Sigmoid colon (tissue), 7 donors: ENCODE results near the gene CSTB. TPM values are rescaled to one million over a fixed set of nuclear protein-coding genes. Genes with fewer than 3 reads are reported as not detected.

Experiments used
- DNase-seq: peaks from one replicate; pipeline ENCODE4 v3.0.0-alpha.2; 2019
- H3K27ac ChIP-seq, 4 donors: fragments of 200-600 bp; sonication (generic); one replicate each; pipeline ENCODE4 v1.5.1; 2016 to 2019; ENCODE audit warnings: mild to moderate bottlenecking in 1 of 4
- H3K27me3 ChIP-seq, 3 donors: fragments of 200-600 bp; sonication (generic); one replicate each; pipeline ENCODE4 v1.5.1; 2019; ENCODE audit warnings: mild to moderate bottlenecking in 1 of 3
- H3K36me3 ChIP-seq, 4 donors: fragments of 200-600 bp; sonication (generic); one replicate each; pipeline ENCODE4 v1.5.1; 2016 to 2019
- H3K4me1 ChIP-seq, 4 donors: fragments of 200-600 bp; sonication (generic); one replicate each; pipeline ENCODE4 v1.5.1; 2017 to 2019
- H3K4me3 ChIP-seq, 4 donors: fragments of 200-600 bp; sonication (generic); one replicate each; pipeline ENCODE4 v1.5.1; 2017 to 2019; ENCODE audit warnings: mild to moderate bottlenecking in 2 of 4, moderate library complexity in 1 of 4
- H3K9me3 ChIP-seq, 4 donors: fragments of 200-600 bp in 3 of 4; sonication (generic) in 3 of 4; one replicate each; pipeline versions ENCODE4 v1.5.1 to v1.6.1; 2013 to 2019
- CTCF ChIP-seq, 4 experiments: fragments of 450-650 bp in 3 of 4; fragments of 200-600 bp in 1 of 4; IDR thresholded peaks; one replicate each; pipeline ENCODE4 v1.5.1; 2016 to 2019; ENCODE audit warnings: antibody characterized with exemption in 4 of 4, mild to moderate bottlenecking in 3 of 4, moderate library complexity in 2 of 4
- EP300 ChIP-seq, 4 donors: sonication (generic); formaldehyde crosslinking; IDR thresholded peaks; one replicate each; pipeline ENCODE4 v1.6.1; 2017; ENCODE audit warnings: antibody characterized with exemption in 4 of 4
- POLR2A ChIP-seq, 2 donors: fragments of 450-650 bp; IDR thresholded peaks; one replicate each; pipeline ENCODE4 v1.6.1; 2016; ENCODE audit warnings: antibody characterized with exemption in 2 of 2, mild to moderate bottlenecking in 2 of 2, moderate library complexity in 2 of 2
- POLR2AphosphoS5 ChIP-seq, 4 donors: sonication (generic); formaldehyde crosslinking; IDR thresholded peaks; one replicate each; pipeline ENCODE4 v1.6.1; 2017; ENCODE audit warnings: antibody characterized with exemption in 4 of 4
- WGBS, 2 donors: extraction: QIAGEN DNeasy Blood & Tissue Kit; methylation state at CpG; one replicate each; pipeline ENCODE4 v1.1.7; 2013; 5-methylcytosine and 5-hydroxymethylcytosine counted together
- intact Hi-C: fragments of 100-400 bp; cut with DNase I; formaldehyde crosslinking; loops from one replicate; pipeline ENCODE4 v1.15.1; 2023
- polyA plus RNA-seq, 3 donors: library from polyadenylated mRNA; stranded (reverse); fragments of 200-250 nt; gene quantifications; one replicate each; pipeline ENCODE4 v1.2.3, GENCODE V29; 2013
- total RNA-seq, 4 donors: library from RNA; depleted of rRNA; stranded (reverse); fragments of >200 nt; gene quantifications; one replicate each; pipeline ENCODE4 v1.1.0, GENCODE V29; 2016
- donor health status: healthy with polysubstance abuse.
- donor health status: Bipolar disorder and iron deficiency.
- donor health status: healthy.

Gene CSTB
- total and polyA plus RNA-seq, 7 donors: 7.1 to 167 (median 9.7) TPM

- H3K36me3 ChIP-seq: peaks cover 7 to 63% (median 13%) of the 10 kb centered on the region in 4 donors
- TF ChIP-seq POLR2AphosphoS5 (IDR thresholded peaks at IDR 0.05) (no peak), CTCF (IDR thresholded peaks at IDR 0.05) (no peak), EP300 (IDR thresholded peaks at IDR 0.05) (no peak), POLR2A (IDR thresholded peaks at IDR 0.05) (no peak)
- no peaks in the 10 kb centered on the region for H3K9me3 ChIP-seq
- peaks cover 0 to 4% (median 0%) of the 10 kb centered on the region in 4 donors for H3K4me1 ChIP-seq
- no peak overlapping the region for H3K27ac ChIP-seq
- 90 to 93% methylated on average over 8 of the region's 8 CpGs for WGBS, 2 donors
- intact Hi-C loops: no loop called here
- no peak for DNase-seq
- H3K27me3 ChIP-seq: no peaks in the 10 kb centered on the region
- H3K4me3 ChIP-seq: no peak overlapping the region
Observed at GRCh38 chr21:43743947-43744346, 32.2 kb downstream of the CSTB start.

DNA sequence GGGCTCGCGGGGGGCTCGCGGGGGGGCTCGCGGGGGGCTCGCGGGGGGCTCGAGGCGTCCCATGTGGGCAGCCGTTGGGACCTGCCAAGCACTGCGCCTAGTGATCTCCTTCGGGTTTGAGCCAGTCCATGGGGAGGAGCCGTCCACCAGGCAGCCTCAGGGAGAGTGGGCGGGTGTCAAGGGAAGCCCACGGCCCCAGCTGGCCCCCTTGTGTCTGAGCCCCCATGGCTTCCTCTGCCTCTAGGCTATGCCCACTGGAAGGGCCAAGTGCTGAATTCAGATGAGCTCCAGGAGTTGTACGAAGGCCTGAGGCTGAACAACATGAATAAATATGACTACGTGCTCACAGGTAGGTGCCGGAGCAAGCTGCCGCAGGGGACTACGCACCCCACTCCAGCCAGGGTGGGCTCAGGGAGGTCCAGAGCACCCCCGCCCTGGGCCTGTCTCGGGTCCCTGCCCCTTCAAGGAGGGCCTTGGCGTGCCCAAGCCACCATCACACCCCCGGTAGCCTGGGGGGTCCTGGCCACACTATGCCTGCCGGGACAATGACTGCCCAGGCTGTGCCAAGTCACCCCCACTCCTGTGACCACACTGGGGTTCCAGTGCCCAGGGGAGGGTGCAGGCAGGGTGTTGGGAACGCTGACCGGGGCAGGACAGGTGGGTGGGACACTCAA lies 34.5 kb downstream of the CSTB start:
- Histone ChIP-seq H3K9me3 (no peaks in the 10 kb centered on the region), H3K4me3 (no peak overlapping the region), H3K27ac (no peak overlapping the region), H3K4me1 (peaks cover 0 to 4% (median 0%) of the 10 kb centered on the region in 4 donors), H3K36me3 (peaks cover 0 to 52% (median 8%) of the 10 kb centered on the region in 4 donors), H3K27me3 (no peaks in the 10 kb centered on the region)
- 63 to 69% methylated on average over 27 to 28 of the region's 28 CpGs for WGBS, 2 donors
- no peak for TF ChIP-seq EP300 (IDR thresholded peaks at IDR 0.05)
- intact Hi-C loops: no loop called here
- no peak for DNase-seq

GRCh38 chr21:43740497-43741156 lies 35.5 kb downstream of the CSTB start:
- DNase-seq: peak; percentile 79
- peaks cover 0 to 43% (median 6%) of the 10 kb centered on the region in 4 donors for H3K36me3 ChIP-seq
- whole genome bisulfite sequencing, 2 donors: 55 to 59% methylated on average over 25 of the region's 25 CpGs

DNA sequence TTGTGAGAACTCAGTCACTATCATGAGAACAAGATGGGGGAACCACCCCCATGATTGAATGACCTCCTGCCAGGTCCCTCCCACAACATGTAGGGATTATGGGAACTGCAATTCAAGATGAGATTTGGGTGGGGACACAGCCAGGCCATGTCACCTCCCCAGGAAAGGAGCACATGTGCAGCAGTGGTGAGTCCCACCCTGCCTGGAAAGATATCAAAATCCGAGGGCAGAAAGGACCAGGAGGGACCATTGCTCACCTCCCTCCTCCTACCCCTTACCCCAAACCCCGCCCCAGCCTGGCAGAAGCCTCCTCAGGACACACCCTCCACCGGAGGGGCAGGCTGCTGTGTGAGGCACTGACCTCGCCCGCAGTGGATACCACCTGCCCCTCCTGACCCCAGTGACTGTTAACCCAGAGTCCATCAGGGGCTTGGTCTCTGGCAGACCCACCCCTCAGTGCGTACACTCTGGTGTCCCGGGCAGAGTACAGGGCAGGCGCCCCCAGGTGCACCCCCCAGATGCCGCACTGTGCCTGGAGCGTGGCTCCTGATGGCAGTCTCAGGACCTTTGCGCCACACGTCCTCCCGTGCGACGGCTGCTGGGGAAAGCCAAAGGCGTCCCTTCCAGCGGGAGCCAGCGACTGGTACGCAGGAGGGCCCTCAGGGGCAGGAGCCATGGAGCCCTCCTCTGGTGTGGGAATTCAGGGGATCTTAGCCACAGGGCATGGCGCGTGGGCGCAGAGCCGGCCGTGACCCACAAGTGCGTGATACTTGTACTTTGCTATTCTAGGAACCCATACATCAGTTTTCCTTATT lies 36.3 kb downstream of the CSTB start:
- TF ChIP-seq POLR2AphosphoS5 (IDR thresholded peaks at IDR 0.05) (peak in 1 of 4 donors; percentile 29), POLR2A (IDR thresholded peaks at IDR 0.05) (no peak), EP300 (IDR thresholded peaks at IDR 0.05) (no peak)
- WGBS, 2 donors: 82 to 88% methylated on average over 25 of the region's 25 CpGs
- peak overlapping the region in 3 of 4 donors; percentile 63 to 75 (median 69) for H3K27ac ChIP-seq

More at GRCh38 chr21:43740497-43741156, 35.5 kb downstream of the CSTB start:
- intact Hi-C loops: no loop called here
- H3K4me1 ChIP-seq: peaks cover 0 to 4% (median 0%) of the 10 kb centered on the region in 4 donors
- no peaks in the 10 kb centered on the region for H3K27me3 ChIP-seq
- H3K4me3 ChIP-seq: no peak overlapping the region
- TF ChIP-seq POLR2A (IDR thresholded peaks at IDR 0.05) (no peak), CTCF (IDR thresholded peaks at IDR 0.05) (no peak), POLR2AphosphoS5 (IDR thresholded peaks at IDR 0.05) (no peak), EP300 (IDR thresholded peaks at IDR 0.05) (no peak)
- no peaks in the 10 kb centered on the region for H3K9me3 ChIP-seq
- peak overlapping the region; percentile 29 to 75 (median 66) for H3K27ac ChIP-seq

DNA sequence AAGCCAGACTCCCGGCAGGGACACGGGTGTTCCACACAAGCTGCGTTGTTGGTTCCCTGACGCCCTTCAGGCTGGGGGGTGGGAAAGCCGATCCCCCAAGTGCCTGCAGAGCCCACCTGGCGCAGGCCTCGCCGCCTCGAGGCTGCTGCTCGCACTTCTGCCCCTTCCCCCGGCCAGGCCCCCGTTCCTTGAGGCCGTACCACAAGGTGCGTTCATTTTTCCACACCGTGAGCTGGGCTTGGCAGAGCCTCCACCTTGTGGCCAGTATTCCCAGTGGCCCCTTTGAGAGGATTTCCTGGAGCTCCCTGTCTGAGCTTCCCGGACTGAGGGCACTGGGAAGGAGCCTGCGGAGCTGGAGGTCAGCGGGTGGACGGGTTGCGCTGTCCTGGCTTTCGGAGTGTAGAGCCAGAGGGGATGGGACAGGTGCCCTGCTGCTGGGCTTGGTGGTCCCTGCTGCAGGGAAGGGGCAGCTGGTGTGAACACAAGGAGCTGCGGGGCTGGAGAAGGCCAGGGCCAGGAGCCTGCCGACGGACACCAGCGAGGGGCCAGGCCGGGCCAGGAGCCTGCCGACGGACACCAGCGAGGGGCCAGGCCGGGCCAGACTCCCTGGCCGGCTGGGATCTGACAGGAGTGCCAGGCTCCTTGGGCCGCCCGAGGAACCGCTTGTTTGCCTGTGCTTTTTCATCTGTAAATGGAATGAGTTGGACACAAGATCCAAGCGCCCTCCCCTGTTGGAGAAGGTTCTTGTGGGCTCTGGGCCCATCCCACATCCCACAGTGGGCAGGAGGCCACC lies 38.8 kb downstream of the CSTB start:
- WGBS, 2 donors: 95% methylated on average over 35 of the region's 35 CpGs
- no peak overlapping the region for H3K4me3 ChIP-seq
- DNase-seq: no peak
- peaks cover 0 to 24% (median 0%) of the 10 kb centered on the region in 4 donors for H3K36me3 ChIP-seq
- no peaks in the 10 kb centered on the region for H3K27me3 ChIP-seq
- peaks cover 0 to 18% (median 11%) of the 10 kb centered on the region in 4 donors for H3K4me1 ChIP-seq
- intact Hi-C loops: no loop called here
- no peaks in the 10 kb centered on the region for H3K9me3 ChIP-seq
- TF ChIP-seq POLR2A (IDR thresholded peaks at IDR 0.05) (no peak), CTCF (IDR thresholded peaks at IDR 0.05) (no peak), EP300 (IDR thresholded peaks at IDR 0.05) (no peak), POLR2AphosphoS5 (IDR thresholded peaks at IDR 0.05) (no peak)
- peak overlapping the region in 1 of 4 donors; percentile 14 for H3K27ac ChIP-seq

More for the DNA sequence above, 36.3 kb downstream of the CSTB start:
- Histone ChIP-seq H3K4me3 (no peak overlapping the region), H3K27me3 (no peaks in the 10 kb centered on the region), H3K9me3 (no peaks in the 10 kb centered on the region), H3K36me3 (peaks cover 0 to 36% (median 5%) of the 10 kb centered on the region in 4 donors), H3K4me1 (peaks cover 0 to 4% (median 0%) of the 10 kb centered on the region in 4 donors)
- intact Hi-C loops: no loop called here
- no peak for DNase-seq
